WERI-Rb-1 (cell line): ENCODE results near the gene RPL15.

Source experiments
- DNase-seq: peaks from one replicate; pipeline ENCODE4 v3.0.0-alpha.2; 2020
- H3K27ac ChIP-seq: fragments of 250-450 bp; sonication (Bioruptor Pico); 2 replicates; pipeline ENCODE4 v1.5.1; 2020; ENCODE audit warnings: mild to moderate bottlenecking, moderate library complexity
- H3K27me3 ChIP-seq: fragments of 250-450 bp; sonication (Bioruptor Pico); 2 replicates; pipeline ENCODE4 v1.5.1; 2021; ENCODE audit warnings: mild to moderate bottlenecking, low read depth, moderate library complexity; ENCODE audit not compliant: insufficient read depth, severe bottlenecking
- H3K36me3 ChIP-seq: fragments of 250-450 bp; sonication (Bioruptor Pico); 2 replicates; pipeline ENCODE4 v1.5.1; 2020; ENCODE audit warnings: mild to moderate bottlenecking, moderate library complexity
- H3K4me3 ChIP-seq: 2 replicates; pipeline ENCODE4 v1.5.1; 2011; ENCODE audit warnings: low read depth, mild to moderate bottlenecking, control low read depth, low read length
- H3K9me3 ChIP-seq: fragments of 250-450 bp; sonication (Bioruptor Pico); 2 replicates; pipeline ENCODE4 v1.5.1; 2021; ENCODE audit warnings: mild to moderate bottlenecking, moderate library complexity; ENCODE audit not compliant: severe bottlenecking
- CTCF ChIP-seq: IDR thresholded peaks from 2 replicates; pipeline ENCODE4 v1.5.1; 2011; ENCODE audit warnings: low read depth, mild to moderate bottlenecking, control low read depth, inconsistent platforms, low read length

The RPL15 gene

GRCh38 chr3:23885210-23885609 is 31.7 kb upstream of the RPL15 start:
- no peak overlapping the region for H3K27ac ChIP-seq
- peaks cover 10% of the 10 kb centered on the region for H3K36me3 ChIP-seq
- TF ChIP-seq CTCF, result no peak
- no peaks in the 10 kb centered on the region for H3K9me3 ChIP-seq
- no peaks in the 10 kb centered on the region for H3K27me3 ChIP-seq
- no peak overlapping the region for H3K4me3 ChIP-seq
- no peak for DNase-seq

- H3K27ac ChIP-seq, result no peak overlapping the region
- H3K27me3 ChIP-seq, result no peaks in the 10 kb centered on the region
- DNase-seq, result no peak
- no peak for TF ChIP-seq CTCF
- H3K4me3 ChIP-seq, result no peak overlapping the region
- peaks cover 14% of the 10 kb centered on the region for H3K36me3 ChIP-seq
- H3K9me3 ChIP-seq, result no peaks in the 10 kb centered on the region
Measured at GRCh38 chr3:23886311-23886710, 30.6 kb upstream of the RPL15 start.

GRCh38 chr3:23888617-23889228 is 28.2 kb upstream of the RPL15 start:
- no peak for DNase-seq
- H3K36me3 ChIP-seq, result peaks cover 26% of the 10 kb centered on the region
- no peak overlapping the region for H3K27ac ChIP-seq

GRCh38 chr3:23889386-23889785 is 27.5 kb upstream of the RPL15 start:
- no peak overlapping the region for H3K27ac ChIP-seq

More at GRCh38 chr3:23888617-23889228, 28.2 kb upstream of the RPL15 start:
- no peak; the same call in 1 of the 2 replicates for TF ChIP-seq CTCF
- Histone ChIP-seq H3K4me3 (no peak overlapping the region), H3K27me3 (no peaks in the 10 kb centered on the region), H3K9me3 (no peaks in the 10 kb centered on the region)

DNA sequence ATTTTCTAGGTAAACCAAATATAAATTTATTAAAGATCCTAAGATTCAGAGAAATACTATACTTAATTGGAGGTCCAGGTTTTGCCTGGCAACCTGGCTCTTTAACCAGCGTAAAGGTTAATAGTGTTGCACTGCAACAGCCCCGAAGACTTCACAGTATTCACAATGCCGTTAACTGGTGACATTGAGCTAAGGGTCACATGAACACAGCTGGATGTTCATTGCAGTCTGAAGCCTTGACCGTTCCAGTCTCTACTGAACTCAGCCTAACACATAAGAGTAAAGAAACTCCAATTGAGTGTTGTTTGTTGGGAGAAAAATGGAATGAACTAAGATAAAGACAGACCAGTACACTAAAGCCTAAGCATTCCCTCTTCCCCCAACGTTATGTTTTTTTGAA is 27.0 kb upstream of the RPL15 start:
- no peak for TF ChIP-seq CTCF
- no peak for DNase-seq
- Histone ChIP-seq H3K9me3 (no peaks in the 10 kb centered on the region), H3K4me3 (no peak overlapping the region), H3K27ac (no peak overlapping the region), H3K27me3 (no peaks in the 10 kb centered on the region), H3K36me3 (peaks cover 29% of the 10 kb centered on the region)

More at GRCh38 chr3:23889386-23889785, 27.5 kb upstream of the RPL15 start:
- Histone ChIP-seq H3K4me3 (no peak overlapping the region), H3K36me3 (peaks cover 29% of the 10 kb centered on the region), H3K9me3 (no peaks in the 10 kb centered on the region), H3K27me3 (no peaks in the 10 kb centered on the region)
- DNase-seq, result no peak
- TF ChIP-seq CTCF, result no peak
